Colonic mucosa (tissue), 4 donors: Measurements from ENCODE around the gene PRKAG2. TPM values are rescaled to one million over a fixed set of nuclear protein-coding genes. Genes with fewer than 3 reads are reported as not detected.

Source experiments
- DNase-seq: peaks from one replicate; pipeline ENCODE4 v3.0.0-alpha.2; 2020
- H3K27ac ChIP-seq: fragments of 200-600 bp; one replicate; pipeline ENCODE4 v1.8.0; 2021
- H3K27me3 ChIP-seq: fragments of 200-600 bp; one replicate; pipeline ENCODE4 v1.8.0; 2021
- H3K36me3 ChIP-seq: fragments of 200-600 bp; one replicate; pipeline ENCODE4 v1.8.0; 2021
- H3K4me1 ChIP-seq: fragments of 200-600 bp; one replicate; pipeline ENCODE4 v1.8.0; 2021; ENCODE audit warnings: mild to moderate bottlenecking
- H3K4me3 ChIP-seq: fragments of 200-600 bp; one replicate; pipeline ENCODE4 v1.8.0; 2021
- H3K9ac ChIP-seq, 2 donors: one replicate each; pipeline ENCODE4 v1.7.0; 2013; ENCODE audit warnings: control low read depth in 2 of 2, low read depth in 2 of 2, low read length in 2 of 2
- H3K9me3 ChIP-seq: fragments of 200-600 bp; one replicate; pipeline ENCODE4 v1.8.0; 2021
- CTCF ChIP-seq: fragments of 200-600 bp; IDR thresholded peaks from one replicate; pipeline ENCODE4 v1.8.0; 2022; ENCODE audit warnings: antibody characterized with exemption, mild to moderate bottlenecking
- intact Hi-C: fragments of 100-400 bp; cut with DNase I; formaldehyde crosslinking; loops from one replicate; pipeline ENCODE4 v1.14.1; 2022
- total RNA-seq, 2 donors: library from RNA; stranded (reverse); fragmentation: NEBNext Ultra II Directional in 1 of 2; extraction: Animal tissue kit (Norgen Biotek cat#: 25700) in 1 of 2; gene quantifications; one replicate each; pipeline ENCODE4 v1.2.1, GENCODE V29; 2021
- donor health status: healthy.
- donor health status: DM: no; HTN: no; CAD: no.
- donor health status: DM: no; HTN: no; CAD: no.

PRKAG2 gene
- total RNA-seq, 2 donors from 2014 or later = 36.3 to 42.0 TPM

GRCh38 chr7:151595702-151596350, 281.1 kb downstream of the PRKAG2 start:
- Histone ChIP-seq H3K27ac (no peak overlapping the region), H3K9ac (no peak overlapping the region), H3K36me3 (no peaks in the 10 kb centered on the region), H3K27me3 (no peaks in the 10 kb centered on the region), H3K9me3 (no peaks in the 10 kb centered on the region), H3K4me3 (no peak overlapping the region), H3K4me1 (no peaks in the 10 kb centered on the region)
- intact Hi-C loops = no loop called here
- DNase-seq = no peak
- TF ChIP-seq CTCF = no peak

GRCh38 chr7:151592868-151593486, 283.9 kb downstream of the PRKAG2 start:
- Histone ChIP-seq H3K27ac (no peak overlapping the region), H3K9me3 (no peaks in the 10 kb centered on the region), H3K27me3 (no peaks in the 10 kb centered on the region), H3K36me3 (no peaks in the 10 kb centered on the region), H3K4me1 (no peaks in the 10 kb centered on the region), H3K9ac (no peak overlapping the region), H3K4me3 (no peak overlapping the region)
- intact Hi-C loops = no loop called here
- TF ChIP-seq CTCF = no peak
- no peak for DNase-seq

- TF ChIP-seq CTCF = no peak
- no peaks in the 10 kb centered on the region for H3K36me3 ChIP-seq
- H3K4me1 ChIP-seq = no peaks in the 10 kb centered on the region
- no peak for DNase-seq
- no peaks in the 10 kb centered on the region for H3K9me3 ChIP-seq
- no peak overlapping the region for H3K4me3 ChIP-seq
- no peak overlapping the region for H3K9ac ChIP-seq
- no peak overlapping the region for H3K27ac ChIP-seq
- intact Hi-C loops = no loop called here
- H3K27me3 ChIP-seq = no peaks in the 10 kb centered on the region
These were observed 284.6 kb downstream of the PRKAG2 start for GRCh38 chr7:151592330-151592729.

GRCh38 chr7:151591866-151592265, 285.0 kb downstream of the PRKAG2 start:
- H3K36me3 ChIP-seq = no peaks in the 10 kb centered on the region
- H3K27me3 ChIP-seq = no peaks in the 10 kb centered on the region
- intact Hi-C loops = no loop called here
- H3K9ac ChIP-seq = no peak overlapping the region
- no peak overlapping the region for H3K4me3 ChIP-seq
- DNase-seq = no peak
- H3K27ac ChIP-seq = no peak overlapping the region
- H3K9me3 ChIP-seq = no peaks in the 10 kb centered on the region
- no peak for TF ChIP-seq CTCF
- H3K4me1 ChIP-seq = no peaks in the 10 kb centered on the region

GRCh38 chr7:151590850-151591771, 285.8 kb downstream of the PRKAG2 start:
- no peaks in the 10 kb centered on the region for H3K9me3 ChIP-seq
- no peak overlapping the region for H3K4me3 ChIP-seq
- H3K4me1 ChIP-seq = no peaks in the 10 kb centered on the region
- no peak for TF ChIP-seq CTCF
- intact Hi-C loops = no loop called here
- H3K27me3 ChIP-seq = no peaks in the 10 kb centered on the region
- no peak overlapping the region for H3K27ac ChIP-seq
- no peak for DNase-seq
- H3K36me3 ChIP-seq = no peaks in the 10 kb centered on the region
- H3K9ac ChIP-seq = no peak overlapping the region
